Dedifferentiated amniotic fluid mesenchymal stem cell (primary cell): ENCODE data around the gene TNKS1BP1.
"Not testable (repeated sequence)": the region's sequence is repeated elsewhere in the genome, so short reads cannot be mapped to it uniquely, and the experiment has no call there.

Experiments used
- DNase-seq: peaks from one replicate; pipeline ENCODE4 v3.0.0-alpha.2; 2016; ENCODE audit errors: extremely low spot score

TNKS1BP1 gene

DNA sequence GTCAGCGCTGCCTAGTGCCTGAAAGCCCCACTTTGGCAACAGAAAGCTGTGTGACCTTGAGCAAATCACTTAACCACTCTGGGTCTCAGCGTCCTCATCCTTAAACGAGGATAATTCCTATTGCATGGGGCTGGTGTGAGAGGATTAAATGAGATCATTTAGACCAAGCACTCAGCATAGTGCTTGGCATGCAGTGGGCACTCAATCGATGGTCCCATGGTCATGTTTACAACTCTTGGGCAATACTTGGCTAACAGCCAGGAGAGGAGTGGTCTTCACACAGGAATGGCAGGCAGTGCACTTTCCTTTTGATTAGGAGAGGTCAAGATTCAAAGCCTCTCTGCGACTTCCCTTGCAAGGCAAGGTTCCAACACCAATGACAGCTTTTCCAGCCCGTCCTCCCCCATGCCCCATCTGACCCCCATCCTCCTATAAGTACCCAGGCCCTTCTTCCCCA is 14.1 kb downstream of the TNKS1BP1 start:
- DNase-seq = no peak

DNA sequence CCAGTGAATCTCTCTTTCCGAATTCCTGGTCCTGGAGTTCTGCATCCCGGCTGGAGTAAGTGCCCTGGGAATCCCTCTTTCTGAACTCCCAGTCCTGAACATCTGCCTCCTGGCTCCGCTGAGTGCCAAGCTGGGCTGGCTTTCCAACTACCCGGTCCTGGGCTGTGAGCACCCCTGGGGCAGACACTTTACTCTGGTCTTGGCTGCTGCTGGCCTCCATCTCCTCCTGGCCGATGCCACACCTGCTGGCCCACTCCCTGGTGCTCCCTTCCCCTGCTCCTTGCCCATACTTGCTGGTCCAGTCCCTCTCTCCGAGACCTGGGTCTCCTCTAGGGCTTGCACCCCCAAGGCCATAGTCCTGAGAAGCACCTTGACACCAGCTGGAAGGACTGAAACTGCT is 14.7 kb downstream of the TNKS1BP1 start:
- DNase-seq = no peak

DNA sequence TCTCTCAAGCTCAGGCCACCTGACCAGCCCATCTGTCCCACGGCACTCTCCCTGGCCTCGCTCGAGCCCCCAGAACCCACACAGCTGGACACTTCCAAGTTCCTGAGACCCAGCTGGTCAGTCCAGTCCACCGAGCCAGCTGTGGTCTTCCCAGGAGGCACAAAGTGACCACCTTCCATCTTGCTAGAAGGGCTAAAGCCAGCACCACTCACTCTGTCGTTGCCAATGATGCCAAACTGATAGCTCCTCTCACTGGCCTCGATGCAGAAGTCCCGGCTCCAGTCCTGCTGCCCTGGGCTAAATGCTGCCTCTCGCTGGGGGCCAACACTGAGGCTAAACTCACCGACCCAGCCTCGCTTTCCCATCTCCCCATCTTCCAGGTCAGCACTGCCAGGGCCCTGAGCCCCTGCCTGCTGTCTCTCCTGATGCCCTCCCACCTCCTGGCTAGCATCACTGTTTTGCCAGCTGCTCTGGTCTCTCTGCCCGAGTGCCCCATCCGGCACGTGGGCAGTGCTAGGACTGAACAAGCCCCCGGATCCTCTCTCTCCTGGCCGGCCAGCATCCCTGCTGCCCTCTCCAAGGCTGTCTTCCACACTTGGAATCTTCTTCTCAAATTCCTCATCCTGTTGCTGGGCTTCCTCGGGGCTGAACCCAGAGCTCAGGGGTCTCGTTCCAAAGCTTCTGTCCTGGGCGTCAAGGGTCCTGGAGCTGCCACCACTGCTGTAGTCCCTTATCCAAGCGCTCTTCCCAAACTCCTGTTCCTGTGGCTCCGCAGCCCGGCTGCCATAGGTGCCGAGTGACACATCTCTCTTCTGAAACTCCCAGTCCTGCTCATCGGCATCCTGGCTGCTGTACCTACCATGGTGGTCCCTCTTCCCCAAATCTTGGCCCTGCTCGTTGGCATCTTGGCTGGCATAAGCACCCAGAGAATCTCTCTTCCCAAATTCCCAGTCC is 15.4 kb downstream of the TNKS1BP1 start:
- DNase-seq = no peak

DNA sequence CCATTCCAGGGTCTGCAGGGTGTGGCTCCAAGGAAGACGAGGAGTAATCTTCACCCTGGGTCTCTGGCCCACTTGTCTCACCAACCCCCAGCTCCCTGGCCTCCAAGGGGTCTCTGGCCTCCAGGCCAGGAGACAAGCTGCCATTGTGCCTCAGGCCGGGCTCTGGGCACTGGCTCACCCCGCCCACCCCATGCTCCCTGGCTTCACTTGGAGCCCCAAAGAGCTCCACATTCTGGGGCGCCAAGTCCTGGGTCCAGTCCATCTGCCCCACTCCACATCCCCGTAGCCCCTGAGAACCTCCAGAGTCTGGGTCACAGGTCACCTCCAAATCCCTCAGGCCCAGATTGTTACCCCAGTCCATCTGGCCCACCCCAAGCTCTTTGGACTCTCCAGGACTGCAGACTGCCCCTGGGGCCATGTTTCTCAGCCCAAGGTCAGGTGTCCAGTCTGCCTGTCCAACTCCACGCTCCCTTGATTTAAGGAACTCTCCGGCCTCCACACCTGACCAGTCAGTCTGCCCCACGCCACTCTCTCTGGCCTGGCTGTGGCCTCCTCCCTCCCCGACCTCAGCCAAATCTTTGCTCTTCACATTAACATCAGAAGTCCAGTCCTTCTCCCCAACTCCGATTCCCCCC is 16.2 kb downstream of the TNKS1BP1 start:
- DNase-seq = no peak

DNA sequence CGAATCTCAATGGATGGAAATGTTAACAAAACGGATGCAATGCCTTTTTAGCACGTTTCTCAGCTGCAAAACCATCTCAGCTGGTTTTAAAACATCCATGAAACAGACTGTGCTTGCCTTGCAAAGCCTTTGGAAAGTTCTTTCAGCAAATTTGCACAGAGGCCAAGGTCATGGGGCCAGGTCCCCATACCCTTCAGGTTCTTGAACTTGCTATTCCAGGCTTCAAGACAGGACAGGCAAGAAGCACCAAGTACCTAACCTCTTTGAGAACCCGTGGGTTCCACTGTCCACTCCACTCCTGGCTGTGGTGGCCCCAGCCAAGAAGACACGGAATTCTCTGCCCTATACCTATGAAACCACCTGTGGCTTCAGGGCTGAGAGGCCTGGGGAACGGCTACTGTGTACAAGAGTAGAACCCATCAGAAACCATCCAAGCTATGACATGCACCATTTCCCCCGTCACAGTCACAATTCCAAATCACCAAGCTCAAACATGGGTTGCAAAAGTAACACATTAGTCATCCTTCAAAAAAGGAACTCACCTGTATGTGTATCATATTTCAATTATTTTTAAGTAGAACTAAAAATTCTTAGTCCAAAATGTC is 17.0 kb downstream of the TNKS1BP1 start:
- no peak for DNase-seq

DNA sequence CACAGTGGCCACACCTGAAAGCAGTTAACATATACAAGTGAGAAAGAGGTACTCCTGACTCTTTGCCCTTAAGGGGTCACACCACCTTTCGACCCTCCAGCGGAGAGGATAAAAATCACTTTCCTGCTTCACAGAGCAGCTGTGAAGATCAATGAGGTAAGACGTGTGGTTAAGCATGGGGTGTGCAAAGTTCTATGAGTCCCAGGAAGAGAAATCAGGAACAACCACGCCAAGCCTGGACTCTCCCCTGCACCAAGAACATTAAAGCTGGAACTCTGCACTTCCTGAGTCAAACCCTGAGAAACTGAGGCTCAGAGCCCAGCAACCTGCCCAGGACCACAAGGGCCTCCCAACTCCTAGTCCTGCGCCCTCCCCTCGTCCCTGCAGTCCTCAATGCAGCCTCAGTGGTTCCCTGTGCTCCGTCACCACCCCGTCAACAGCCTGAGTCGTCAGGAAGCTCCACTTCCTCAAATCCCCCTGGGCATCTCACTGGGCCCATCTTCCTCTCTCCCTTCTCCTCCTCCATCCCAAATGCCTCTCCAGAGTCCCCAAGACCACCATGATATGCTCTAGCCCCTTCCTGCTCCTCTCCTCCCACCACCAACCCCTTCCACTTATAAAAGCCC is 17.7 kb downstream of the TNKS1BP1 start:
- no peak for DNase-seq

DNA sequence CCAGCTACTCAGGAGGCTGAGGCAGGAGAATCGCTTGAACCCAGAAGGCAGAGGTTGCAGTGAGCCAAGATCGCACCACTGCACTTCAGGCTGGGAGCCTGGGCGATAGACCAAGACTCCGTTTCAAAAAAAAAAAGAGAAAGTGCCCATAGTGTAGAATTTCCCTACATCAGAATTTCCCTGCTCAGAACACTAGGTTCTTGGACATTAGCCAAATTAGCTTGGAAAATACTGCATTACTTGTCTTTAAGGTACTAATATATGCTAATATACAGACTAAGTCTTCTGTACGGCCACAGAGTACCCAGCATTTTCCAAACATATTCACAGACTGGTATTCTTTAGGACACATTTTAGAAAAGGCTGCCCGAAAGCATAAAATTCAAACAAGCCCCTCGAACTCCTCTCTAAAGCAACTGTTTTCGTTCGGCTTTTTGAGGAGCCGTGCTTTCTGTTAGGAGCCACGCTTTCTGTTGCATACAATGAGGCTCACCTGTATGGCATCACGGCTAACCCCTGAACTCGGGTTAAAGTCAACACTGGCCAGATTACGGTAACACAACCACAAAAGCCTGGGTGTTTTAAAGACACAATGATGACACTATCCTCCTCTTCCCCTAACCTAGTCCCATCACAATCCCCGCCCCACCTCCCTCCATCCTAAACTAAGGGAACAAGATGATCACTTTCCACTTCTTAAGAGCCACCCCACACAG is 18.4 kb downstream of the TNKS1BP1 start:
- no peak for DNase-seq

DNA sequence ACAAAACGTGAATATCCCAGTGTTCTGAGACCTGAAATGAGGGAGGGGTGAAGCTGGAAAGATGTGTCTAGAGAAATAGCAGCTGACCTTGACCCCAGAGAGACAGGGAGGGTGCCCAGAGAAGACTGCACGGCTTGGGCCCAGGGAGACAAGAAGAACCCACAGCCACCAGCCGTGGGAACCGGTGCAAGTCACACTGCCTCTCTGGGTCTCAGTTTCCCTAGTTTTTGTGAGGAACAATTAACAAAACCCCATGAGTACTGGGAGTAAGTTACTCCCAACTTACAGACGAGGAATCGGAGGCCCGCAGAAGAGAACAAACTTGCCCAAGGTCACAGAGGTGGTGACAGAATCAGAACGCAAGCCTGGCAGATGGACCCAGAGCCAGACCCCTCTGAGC is 19.2 kb downstream of the TNKS1BP1 start:
- no peak for DNase-seq

DNA sequence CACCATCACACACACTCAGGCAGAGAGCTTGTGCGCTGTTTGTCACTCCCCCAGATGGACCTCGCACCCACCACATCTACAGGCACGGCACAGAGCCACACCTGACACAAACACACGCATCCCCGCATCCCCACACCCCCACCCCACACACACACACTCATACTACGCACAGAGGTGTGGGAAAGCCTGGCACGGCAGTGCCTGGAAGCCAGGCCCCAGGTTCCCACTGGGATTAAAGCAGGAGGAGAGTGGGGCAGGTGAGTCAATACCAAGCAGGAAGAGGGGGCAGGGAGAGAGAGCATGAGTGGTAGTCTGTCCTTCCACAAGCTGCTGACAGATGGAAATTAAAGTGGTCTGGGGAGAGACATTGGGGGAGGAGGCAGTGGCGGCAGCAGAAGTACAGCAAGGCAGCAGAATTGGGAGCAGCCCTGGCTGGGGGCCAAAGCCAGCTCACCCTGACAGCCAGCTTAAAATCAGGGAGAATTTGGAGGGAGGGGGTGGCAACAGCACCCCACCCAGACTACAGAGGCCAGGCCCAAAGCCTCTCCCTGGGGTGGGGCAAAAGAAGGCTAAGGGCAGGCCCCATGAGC is 20.7 kb downstream of the TNKS1BP1 start:
- no peak for DNase-seq

DNA sequence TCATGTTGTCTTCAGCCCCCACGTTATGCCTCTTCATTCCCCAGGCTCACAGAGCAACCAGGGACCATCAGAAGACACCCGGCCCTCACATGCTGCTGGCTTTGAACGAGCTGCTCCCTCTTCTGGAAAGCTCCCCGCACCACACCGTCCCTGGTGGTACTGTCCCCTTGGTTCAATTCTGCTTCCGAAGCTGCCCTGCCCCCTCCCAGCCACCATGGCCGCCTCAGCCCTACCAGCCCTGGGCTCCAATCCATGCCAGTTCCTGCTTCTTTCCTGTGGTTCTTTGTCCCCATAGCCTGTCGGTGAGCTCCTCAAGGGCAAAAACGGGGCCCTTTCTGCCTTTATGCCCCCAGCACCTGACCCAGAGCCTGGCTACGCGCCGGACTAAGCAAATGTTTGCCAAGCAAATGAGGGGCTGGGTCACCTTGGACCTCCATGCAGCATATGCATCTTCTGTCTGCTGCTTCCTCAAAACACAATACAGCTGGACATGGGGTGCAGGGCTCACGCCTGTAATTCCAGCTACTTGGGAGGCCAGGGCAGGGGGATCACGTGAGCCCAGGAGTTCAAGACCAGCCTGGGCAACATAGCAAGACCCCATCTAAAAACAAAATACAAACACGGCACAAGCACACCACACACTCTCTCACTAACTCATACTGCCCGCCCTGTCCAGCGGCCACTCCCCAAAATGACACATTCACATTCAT is 21.3 kb downstream of the TNKS1BP1 start:
- DNase-seq = no peak

DNA sequence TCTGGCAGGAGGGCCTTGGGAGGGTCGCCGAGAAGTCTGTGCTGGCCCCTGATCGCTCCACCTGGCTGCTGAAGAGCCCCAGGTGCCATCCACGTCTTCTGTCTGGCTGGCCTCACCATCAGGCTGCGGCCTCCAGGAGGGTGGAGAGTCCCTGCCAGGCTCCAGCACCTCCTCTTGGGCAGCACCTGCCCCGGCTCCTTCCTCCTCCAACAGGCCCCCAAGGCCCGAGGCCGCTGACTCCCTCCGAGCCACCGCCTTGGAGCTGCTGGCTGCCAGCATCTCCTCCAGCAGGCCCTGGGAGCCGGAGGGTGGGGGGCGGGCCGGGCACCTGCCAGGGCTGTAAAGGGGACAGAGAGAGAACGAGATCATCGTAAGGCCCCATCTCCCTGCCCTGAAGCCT is 22.3 kb downstream of the TNKS1BP1 start:
- DNase-seq = no peak

DNA sequence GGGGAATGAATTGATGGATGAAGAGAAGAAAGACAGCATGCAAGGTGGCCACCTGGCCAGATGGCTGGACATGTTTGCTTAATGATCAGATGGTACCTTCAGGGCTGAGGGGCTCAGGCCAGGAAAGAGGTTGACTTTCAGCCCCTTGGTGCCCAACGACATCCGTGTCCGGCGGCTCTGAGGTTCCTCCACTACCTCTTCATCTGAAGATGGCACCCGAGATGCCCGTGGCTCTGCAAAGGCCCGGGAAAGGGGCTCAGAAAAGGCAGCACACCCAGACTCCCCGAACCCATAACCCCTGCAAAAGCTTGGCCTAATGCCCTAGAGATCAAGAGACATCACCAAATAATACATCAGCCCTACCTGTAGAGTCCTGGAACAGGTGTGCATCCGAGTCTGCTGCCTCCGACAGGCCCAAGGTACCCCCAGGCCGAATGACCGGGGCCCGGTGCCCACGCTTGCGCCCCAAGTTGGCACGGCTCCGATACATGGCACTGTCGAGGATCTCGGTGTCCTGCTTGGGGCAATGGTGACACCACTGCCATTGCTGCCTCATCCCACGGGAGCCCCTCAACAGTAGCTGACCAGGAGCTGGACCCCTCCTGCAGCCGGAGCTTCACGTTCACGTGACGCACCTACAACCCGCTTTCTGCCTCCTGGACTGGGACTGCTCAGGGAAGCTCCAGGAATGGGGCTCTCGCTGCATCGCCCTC is 22.9 kb downstream of the TNKS1BP1 start:
- DNase-seq = no peak

DNA sequence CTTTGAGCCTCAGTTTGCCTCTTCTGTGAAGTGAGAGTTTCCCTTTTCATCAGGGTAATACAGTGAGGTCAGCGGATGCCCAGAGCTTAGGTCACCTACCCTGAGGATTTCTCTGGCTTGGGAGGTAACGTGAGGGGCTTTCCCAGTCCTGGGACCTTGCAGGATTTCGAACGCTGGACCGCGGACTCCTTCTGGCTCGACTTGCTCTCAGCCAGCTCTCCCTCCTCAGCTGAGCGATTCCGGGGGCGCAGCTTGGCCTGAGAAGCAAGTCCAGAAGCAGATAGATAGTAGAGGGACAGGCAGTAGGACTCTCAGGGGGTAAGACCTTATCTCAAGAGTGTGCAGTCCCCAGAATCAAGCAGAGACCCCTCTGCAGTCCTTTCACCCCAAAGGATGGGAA is 24.0 kb downstream of the TNKS1BP1 start:
- no peak for DNase-seq

DNA sequence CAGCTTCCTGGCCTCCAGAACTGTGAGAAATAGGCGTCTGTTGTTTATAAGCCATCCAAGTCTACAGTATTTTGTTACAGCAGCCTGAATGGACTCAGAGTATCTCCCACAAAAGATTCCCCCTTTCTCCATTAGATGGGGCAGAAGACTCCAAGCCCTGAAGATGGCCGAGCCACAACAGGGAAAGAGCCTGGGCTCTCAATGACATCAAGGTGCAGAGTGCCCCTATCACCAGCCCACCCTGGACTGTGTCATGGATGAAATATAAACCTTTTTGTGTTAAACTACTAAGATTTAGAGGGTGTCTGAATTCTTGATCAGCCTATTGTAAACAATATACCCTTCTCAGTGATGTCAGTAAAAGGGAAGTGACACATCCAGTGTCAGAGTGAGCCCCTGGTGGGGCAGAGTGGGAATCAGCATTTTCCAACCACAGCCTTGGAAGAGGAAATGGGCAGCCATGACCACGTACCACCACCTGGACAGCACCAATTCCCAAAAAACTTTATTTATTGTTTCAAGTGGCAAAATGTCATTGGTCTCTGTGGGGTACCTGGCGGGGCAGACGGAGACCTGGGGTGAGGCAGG is 25.5 kb downstream of the TNKS1BP1 start:
- DNase-seq = no peak

DNA sequence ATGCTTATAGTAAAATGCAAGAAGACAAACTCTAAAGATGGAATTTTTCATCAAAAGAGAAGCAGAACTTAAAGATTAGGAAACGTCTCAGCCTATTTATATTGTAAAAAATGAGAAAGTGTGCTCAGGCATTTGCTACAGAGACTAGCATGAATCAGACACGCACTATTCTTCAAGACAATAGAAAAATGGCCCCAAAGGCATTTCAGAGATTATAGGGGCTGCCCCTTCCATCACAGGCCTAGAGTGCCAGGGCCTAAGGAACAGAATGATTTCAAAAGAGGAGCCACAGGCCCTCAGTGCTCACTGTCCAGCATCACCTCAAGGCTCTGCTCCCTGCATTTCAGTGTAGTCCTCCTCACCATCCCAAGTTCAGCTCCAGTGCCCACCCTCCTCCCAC is 27.5 kb downstream of the TNKS1BP1 start:
- no peak for DNase-seq

DNA sequence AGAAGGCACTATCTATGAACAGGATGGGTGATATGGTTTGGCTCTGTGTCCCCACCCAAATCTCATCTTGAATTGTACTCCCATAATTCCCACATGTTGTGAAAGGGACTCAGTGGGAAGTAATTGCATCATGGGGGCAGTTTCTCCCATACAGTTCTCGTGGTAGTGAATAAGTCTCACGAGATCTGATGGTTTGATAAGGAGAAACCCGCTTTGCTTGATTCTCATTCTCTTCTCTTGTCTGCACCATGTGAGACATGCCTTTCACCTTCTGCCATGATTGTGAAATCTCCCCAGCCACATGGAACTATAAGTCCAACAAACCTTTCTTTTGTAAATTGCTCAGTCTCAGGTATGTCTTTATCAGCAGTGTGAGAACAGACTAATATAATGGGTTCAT is 28.5 kb downstream of the TNKS1BP1 start:
- DNase-seq = not testable (repeated sequence)

DNA sequence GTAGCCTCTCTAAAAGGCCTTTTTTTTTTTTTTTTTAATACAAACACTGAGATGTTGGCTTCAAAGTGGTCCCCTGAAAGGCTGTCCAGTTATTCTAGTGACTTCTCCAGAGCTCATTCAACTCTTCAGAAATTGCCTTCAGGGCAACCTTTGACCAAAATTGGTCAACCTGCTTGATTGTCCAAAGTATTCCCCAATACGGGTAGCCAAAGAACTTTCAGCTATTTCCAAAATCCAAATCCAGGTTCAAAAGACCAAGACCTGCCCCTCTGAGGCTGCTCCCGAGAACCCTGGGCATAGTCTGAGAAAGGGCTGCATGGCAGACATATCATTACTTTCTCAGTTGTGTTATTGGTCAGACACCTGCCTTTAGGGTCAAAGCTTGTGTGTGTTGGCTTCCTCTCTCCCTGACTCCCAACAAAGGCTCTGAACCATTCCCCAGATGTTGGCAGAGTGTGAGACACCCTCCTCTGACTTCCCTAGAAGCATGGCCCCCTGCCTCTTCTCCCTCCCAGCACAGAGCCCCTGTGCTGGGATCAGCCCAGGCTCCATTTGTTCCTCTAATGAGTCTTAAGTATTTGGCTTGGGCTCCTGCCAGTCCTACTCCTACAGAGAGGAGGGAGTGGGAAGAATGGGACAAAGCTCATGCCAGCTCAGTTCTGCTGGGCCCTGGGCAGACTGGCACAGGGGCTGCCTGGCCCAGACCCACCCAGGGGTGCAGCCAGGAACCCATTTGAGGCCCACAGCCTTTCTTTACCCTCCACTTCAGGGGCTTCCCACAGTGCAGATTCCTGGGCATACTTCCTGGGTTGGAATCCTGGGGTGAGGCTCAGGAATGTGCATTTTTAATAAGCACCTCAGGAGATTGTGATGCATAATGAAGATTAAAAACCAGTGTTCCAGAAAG is 30.3 kb downstream of the TNKS1BP1 start:
- DNase-seq = peak; percentile 58

DNA sequence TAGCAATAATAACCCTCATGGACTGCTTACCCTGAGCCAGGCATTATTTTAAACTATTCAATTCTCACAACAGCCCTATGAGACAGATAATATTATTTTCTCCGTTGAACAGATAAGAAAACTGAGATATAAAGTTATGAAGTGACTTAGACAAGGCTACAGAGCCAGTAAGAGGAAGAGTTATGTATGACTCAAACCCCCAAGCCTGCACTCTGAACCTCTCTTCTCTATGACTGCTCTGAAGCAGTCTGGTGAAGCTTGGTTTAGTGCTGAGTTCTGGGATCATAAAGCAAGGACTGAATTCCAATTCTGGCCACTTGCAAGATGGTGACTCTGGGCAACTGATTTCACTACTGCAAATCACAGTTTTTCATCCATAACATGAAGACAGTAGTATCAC is 34.5 kb downstream of the TNKS1BP1 start:
- no peak for DNase-seq
